Stimulated activated naive CD8-positive, alpha-beta T cell treated with anti-CD3 and anti-CD28 coated beads, Interleukin-15, Interleukin-2, amounts not matched to agents 100 ng/mL and 50 ng/mL, for 24 hours (primary cell): ENCODE measurements around the gene TMEM178A.

Experiments used
- H3K27ac Mint-ChIP-seq: one replicate; pipeline ENCODE4 v1.8.0; 2021; ENCODE audit warnings: mild to moderate bottlenecking, mixed read lengths
- H3K27me3 Mint-ChIP-seq: one replicate; pipeline ENCODE4 v1.8.0; 2021; ENCODE audit warnings: mixed read lengths
- H3K36me3 Mint-ChIP-seq: one replicate; pipeline ENCODE4 v1.8.0; 2021; ENCODE audit warnings: low read depth, mixed read lengths
- H3K4me1 Mint-ChIP-seq: one replicate; pipeline ENCODE4 v1.8.0; 2021; ENCODE audit warnings: low read depth, mixed read lengths
- H3K4me3 Mint-ChIP-seq: one replicate; pipeline ENCODE4 v1.8.0; 2021; ENCODE audit warnings: mild to moderate bottlenecking, mixed read lengths
- H3K9me3 Mint-ChIP-seq: one replicate; pipeline ENCODE4 v1.8.0; 2021; ENCODE audit warnings: mixed read lengths

The TMEM178A gene

DNA sequence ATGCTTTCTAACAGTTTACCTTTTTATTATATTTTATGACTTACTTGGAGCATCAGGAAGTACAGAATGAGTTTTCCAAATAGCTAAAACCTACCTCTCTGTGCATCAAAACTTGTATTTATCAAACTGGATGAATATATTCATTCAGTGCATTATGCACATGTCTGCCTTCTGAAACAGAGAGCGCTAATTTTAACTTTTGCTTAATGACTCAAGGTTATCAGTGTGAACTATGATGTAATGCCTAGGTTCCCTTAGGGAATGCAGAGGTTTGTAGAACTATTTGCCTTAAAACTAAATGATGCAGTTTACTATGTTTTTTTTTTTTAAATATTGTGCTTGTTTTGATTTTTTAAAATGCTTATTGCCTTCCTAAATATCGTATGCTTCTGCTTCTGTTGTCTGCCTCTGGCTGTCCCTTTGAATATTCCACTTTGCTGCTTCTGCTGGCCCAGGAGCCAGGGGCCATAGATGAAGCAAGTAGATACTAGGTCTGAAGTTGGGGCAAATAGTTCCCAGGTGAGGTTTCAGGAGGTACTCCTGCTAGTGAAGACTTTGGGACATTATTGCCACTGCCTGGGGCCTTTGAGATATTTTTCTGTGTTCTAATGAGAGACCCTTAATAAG, 16.5 kb downstream of the TMEM178A start:
- peaks cover 3% of the 10 kb centered on the region for H3K9me3 Mint-ChIP-seq
- no peaks in the 10 kb centered on the region for H3K4me1 Mint-ChIP-seq
- no peak overlapping the region for H3K27ac Mint-ChIP-seq
- H3K4me3 Mint-ChIP-seq = no peak overlapping the region
- H3K27me3 Mint-ChIP-seq = peaks cover 30% of the 10 kb centered on the region
- H3K36me3 Mint-ChIP-seq = no peaks in the 10 kb centered on the region

DNA sequence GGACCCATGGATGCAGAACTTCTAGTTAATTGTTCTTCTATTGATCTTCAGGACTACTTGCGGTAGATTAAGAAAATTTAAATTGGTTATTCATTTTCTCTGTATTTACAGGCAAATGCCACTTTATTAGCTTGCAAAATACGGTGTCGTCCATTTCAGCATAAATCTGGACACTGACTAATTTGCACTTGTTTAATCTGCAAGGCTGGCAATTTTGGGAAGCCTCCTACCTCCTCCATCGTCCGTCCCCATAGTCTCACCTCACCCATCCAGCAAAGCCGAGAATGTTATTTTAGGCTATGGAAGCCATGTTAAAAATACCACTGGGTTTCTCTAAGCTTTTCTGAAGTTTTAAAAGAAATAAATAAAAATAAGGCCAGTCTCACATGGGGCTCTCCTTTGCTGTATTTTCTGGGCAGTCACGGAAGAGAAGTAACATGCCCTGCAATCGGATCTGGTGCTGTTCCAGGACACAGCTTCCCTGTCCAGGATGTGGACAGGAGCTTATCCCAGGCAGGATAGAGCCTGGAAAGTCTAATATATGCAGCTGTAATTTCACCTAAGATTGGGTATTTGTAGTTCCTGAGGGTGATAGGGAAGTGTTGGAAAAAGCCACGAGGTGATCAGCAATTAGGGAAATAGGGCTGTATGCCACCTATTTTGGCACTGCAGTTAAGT, 17.4 kb downstream of the TMEM178A start:
- Mint-ChIP-seq H3K4me3 (no peak overlapping the region), H3K36me3 (no peaks in the 10 kb centered on the region), H3K4me1 (no peaks in the 10 kb centered on the region), H3K27me3 (peaks cover 24% of the 10 kb centered on the region), H3K9me3 (no peaks in the 10 kb centered on the region), H3K27ac (no peak overlapping the region)

- H3K4me1 Mint-ChIP-seq = no peaks in the 10 kb centered on the region
- H3K27me3 Mint-ChIP-seq = peaks cover 25% of the 10 kb centered on the region
- no peaks in the 10 kb centered on the region for H3K9me3 Mint-ChIP-seq
- no peak overlapping the region for H3K27ac Mint-ChIP-seq
- no peaks in the 10 kb centered on the region for H3K36me3 Mint-ChIP-seq
- H3K4me3 Mint-ChIP-seq = no peak overlapping the region
Measured at GRCh38 chr2:39684464-39684863, 18.7 kb downstream of the TMEM178A start.

DNA sequence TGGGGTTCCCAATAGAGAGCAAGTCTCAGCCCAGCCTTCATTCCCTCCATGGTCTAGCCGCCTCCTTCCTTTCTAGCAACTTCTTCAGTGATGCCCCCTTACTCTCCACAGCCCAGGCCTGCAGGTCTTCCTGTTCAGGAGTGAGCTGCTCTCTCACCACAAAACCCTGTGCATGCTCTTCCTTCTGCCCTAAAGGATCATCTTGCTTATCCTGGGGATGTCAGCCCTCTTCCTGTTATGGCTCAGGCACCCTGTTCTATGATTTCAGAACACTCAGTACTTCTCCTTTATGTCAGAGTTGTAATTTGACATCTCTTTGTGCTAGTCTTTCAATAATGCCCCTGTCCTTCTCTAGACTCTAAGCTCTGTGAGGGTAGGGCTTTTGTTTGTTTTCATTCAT, 19.4 kb downstream of the TMEM178A start:
- Mint-ChIP-seq H3K27ac (no peak overlapping the region), H3K4me1 (no peaks in the 10 kb centered on the region), H3K4me3 (no peak overlapping the region), H3K27me3 (peaks cover 24% of the 10 kb centered on the region), H3K36me3 (no peaks in the 10 kb centered on the region), H3K9me3 (no peaks in the 10 kb centered on the region)

GRCh38 chr2:39686456-39686855, 20.7 kb downstream of the TMEM178A start:
- Mint-ChIP-seq H3K27me3 (peaks cover 24% of the 10 kb centered on the region), H3K4me1 (no peaks in the 10 kb centered on the region), H3K27ac (no peak overlapping the region), H3K36me3 (no peaks in the 10 kb centered on the region), H3K4me3 (no peak overlapping the region), H3K9me3 (peaks cover 4% of the 10 kb centered on the region)

- Mint-ChIP-seq H3K4me1 (no peaks in the 10 kb centered on the region), H3K27ac (no peak overlapping the region), H3K27me3 (peaks cover 22% of the 10 kb centered on the region), H3K4me3 (no peak overlapping the region), H3K9me3 (peaks cover 4% of the 10 kb centered on the region), H3K36me3 (no peaks in the 10 kb centered on the region)
Measured at GRCh38 chr2:39688181-39688580, 22.5 kb downstream of the TMEM178A start.

DNA sequence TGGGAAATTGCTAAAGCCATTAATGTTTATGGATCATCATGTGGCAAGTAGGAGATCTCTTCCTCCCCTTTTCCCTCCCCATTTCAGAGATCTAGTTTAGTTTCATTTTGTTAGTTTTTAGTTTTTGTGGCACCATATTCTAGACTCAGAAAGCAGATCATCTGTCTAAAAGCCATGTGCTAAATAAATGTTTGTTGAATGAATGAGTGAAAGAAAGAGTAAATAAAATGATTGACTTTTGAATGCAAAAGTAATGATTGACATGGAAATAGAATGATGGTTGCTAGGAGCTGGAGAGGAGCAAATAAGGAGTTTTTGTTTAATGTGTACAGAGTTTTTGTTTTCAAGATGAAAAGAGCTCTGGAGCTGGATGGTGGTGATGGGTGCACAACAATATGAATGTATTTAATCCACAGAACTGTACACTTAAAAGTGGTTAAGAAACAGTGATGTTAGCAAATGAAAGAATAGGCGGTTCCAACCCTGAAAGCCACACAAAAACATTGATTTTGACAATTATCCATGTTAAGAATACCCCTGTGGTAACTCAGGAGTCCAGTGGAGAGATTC, 23.6 kb downstream of the TMEM178A start:
- Mint-ChIP-seq H3K36me3 (no peaks in the 10 kb centered on the region), H3K27ac (no peak overlapping the region), H3K4me1 (no peaks in the 10 kb centered on the region), H3K9me3 (peaks cover 4% of the 10 kb centered on the region), H3K27me3 (peaks cover 24% of the 10 kb centered on the region), H3K4me3 (no peak overlapping the region)

- no peaks in the 10 kb centered on the region for H3K36me3 Mint-ChIP-seq
- H3K27ac Mint-ChIP-seq = no peak overlapping the region
- peaks cover 20% of the 10 kb centered on the region for H3K27me3 Mint-ChIP-seq
- H3K4me3 Mint-ChIP-seq = no peak overlapping the region
- peaks cover 4% of the 10 kb centered on the region for H3K9me3 Mint-ChIP-seq
- H3K4me1 Mint-ChIP-seq = no peaks in the 10 kb centered on the region
Measured at GRCh38 chr2:39689876-39690275, 24.2 kb downstream of the TMEM178A start.

GRCh38 chr2:39693245-39693644, 27.5 kb downstream of the TMEM178A start:
- Mint-ChIP-seq H3K4me1 (no peaks in the 10 kb centered on the region), H3K27ac (no peak overlapping the region), H3K36me3 (no peaks in the 10 kb centered on the region), H3K9me3 (peaks cover 4% of the 10 kb centered on the region), H3K4me3 (no peak overlapping the region), H3K27me3 (peaks cover 16% of the 10 kb centered on the region)

DNA sequence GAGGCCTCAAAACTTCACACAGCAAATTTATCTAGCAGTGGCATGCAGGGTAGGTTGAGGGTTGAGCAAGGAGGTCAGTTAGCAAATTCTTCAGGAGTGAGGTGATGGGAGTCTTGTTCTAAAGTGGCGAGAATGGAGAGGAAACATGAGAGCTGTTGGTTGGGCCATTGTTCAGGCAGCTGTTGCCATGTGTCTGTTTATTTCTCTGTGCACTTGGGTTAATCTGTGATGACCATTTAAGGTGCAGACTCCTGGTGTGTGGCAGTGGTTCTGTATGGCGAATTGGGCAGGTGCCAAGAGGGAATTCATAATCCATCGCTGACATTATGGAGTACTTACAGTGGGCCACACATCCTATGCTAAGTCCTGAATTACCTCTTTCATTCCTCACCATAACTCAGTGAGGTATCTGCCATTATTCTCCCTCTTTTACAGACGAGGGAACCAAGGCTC, 30.4 kb downstream of the TMEM178A start:
- no peaks in the 10 kb centered on the region for H3K4me1 Mint-ChIP-seq
- no peaks in the 10 kb centered on the region for H3K36me3 Mint-ChIP-seq
- no peak overlapping the region for H3K4me3 Mint-ChIP-seq
- H3K9me3 Mint-ChIP-seq = peaks cover 4% of the 10 kb centered on the region
- H3K27me3 Mint-ChIP-seq = peaks cover 10% of the 10 kb centered on the region
- H3K27ac Mint-ChIP-seq = no peak overlapping the region

GRCh38 chr2:39696838-39697237, 31.1 kb downstream of the TMEM178A start:
- Mint-ChIP-seq H3K4me1 (no peaks in the 10 kb centered on the region), H3K36me3 (peaks cover 4% of the 10 kb centered on the region), H3K27ac (no peak overlapping the region), H3K9me3 (peaks cover 10% of the 10 kb centered on the region), H3K4me3 (no peak overlapping the region), H3K27me3 (peaks cover 10% of the 10 kb centered on the region)

- Mint-ChIP-seq H3K9me3 (peaks cover 15% of the 10 kb centered on the region), H3K36me3 (peaks cover 4% of the 10 kb centered on the region), H3K27ac (no peak overlapping the region), H3K27me3 (peaks cover 10% of the 10 kb centered on the region), H3K4me3 (no peak overlapping the region), H3K4me1 (no peaks in the 10 kb centered on the region)
Measured at GRCh38 chr2:39697454-39697853, 31.7 kb downstream of the TMEM178A start.

DNA sequence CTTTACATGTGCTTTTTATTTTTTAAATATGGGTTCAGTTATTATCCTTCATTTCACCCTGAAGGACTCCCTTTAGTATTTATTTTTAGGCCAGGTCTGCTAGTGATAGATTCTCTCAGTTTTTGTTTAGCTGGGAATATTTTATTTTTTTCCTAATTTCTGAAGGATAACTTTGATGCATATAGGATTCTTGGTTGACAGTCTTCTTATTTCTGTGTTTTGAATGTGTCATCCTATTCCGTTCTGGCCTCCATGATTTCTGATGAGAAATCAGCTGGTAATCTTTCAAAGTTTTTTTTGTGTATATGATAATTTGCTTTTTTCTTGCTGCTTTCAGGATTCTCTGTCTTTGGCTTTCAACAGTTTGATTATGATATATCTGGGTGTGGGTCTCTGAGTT, 35.4 kb downstream of the TMEM178A start:
- H3K4me1 Mint-ChIP-seq = no peaks in the 10 kb centered on the region
- H3K36me3 Mint-ChIP-seq = peaks cover 4% of the 10 kb centered on the region
- H3K4me3 Mint-ChIP-seq = no peak overlapping the region
- peaks cover 10% of the 10 kb centered on the region for H3K27me3 Mint-ChIP-seq
- H3K9me3 Mint-ChIP-seq = peaks cover 15% of the 10 kb centered on the region
- H3K27ac Mint-ChIP-seq = no peak overlapping the region

- Mint-ChIP-seq H3K9me3 (peaks cover 15% of the 10 kb centered on the region), H3K4me1 (no peaks in the 10 kb centered on the region), H3K27ac (no peak overlapping the region), H3K36me3 (peaks cover 4% of the 10 kb centered on the region), H3K27me3 (peaks cover 18% of the 10 kb centered on the region), H3K4me3 (no peak overlapping the region)
Measured at GRCh38 chr2:39703181-39703872, 37.6 kb downstream of the TMEM178A start.

GRCh38 chr2:39704540-39704939, 38.8 kb downstream of the TMEM178A start:
- H3K27ac Mint-ChIP-seq = no peak overlapping the region
- H3K4me3 Mint-ChIP-seq = no peak overlapping the region
- H3K27me3 Mint-ChIP-seq = peaks cover 15% of the 10 kb centered on the region
- H3K4me1 Mint-ChIP-seq = no peaks in the 10 kb centered on the region
- H3K36me3 Mint-ChIP-seq = peaks cover 4% of the 10 kb centered on the region
- H3K9me3 Mint-ChIP-seq = peaks cover 15% of the 10 kb centered on the region
